Hepatocyte (in vitro differentiated cells): ENCODE results near the gene HDAC3.

Experiments used
- EZH2 ChIP-seq: fragments of 200-600 bp; sonication (generic); IDR thresholded peaks from 2 replicates; pipeline ENCODE4 v1.6.1; 2016; ENCODE audit warnings: antibody characterized with exemption, mild to moderate bottlenecking, borderline replicate concordance
- EZH2phosphoT487 ChIP-seq: fragments of 200-600 bp; sonication (generic); IDR thresholded peaks from one replicate; pipeline ENCODE4 v1.6.1; 2018; ENCODE audit warnings: antibody characterized with exemption, mild to moderate bottlenecking, low read depth, moderate library complexity; ENCODE audit not compliant: unreplicated experiment, severe bottlenecking

GRCh38 chr5:141585594-141585993 lies 51.1 kb downstream of the HDAC3 start:
- TF ChIP-seq EZH2 (no peak), EZH2phosphoT487 (no peak)
